ENCODE measurements around the gene HUNK. TPM values are rescaled to one million over a fixed set of nuclear protein-coding genes. Genes with fewer than 3 reads are reported as not detected.

The HUNK gene
- total and polyA plus RNA-seq, 2 of the 8 experiments (the other 6 are each of a cell fraction or from before 2014, with no cell fraction given), result 1.9 to 10.2 TPM

GRCh38 chr21:31882711-31883110, 9.9 kb downstream of the HUNK start:
- no peak overlapping the region for H2BK20ac ChIP-seq (ENCODE audit: low read length)
- peaks cover 0 to 29% of the 10 kb centered on the region in 2 experiments; a peak in 2 of 4 replicates for H3K79me2 ChIP-seq (ENCODE audit: control insufficient read depth in 1 of 2, insufficient read depth in 2 of 2, low read length in 2 of 2)
- TF ChIP-seq ZNF274 (IDR thresholded peaks at IDR 0.05; ENCODE audit: borderline replicate concordance, extremely low read depth, low read length) (no peak), POLR2AphosphoS5 (IDR thresholded peaks at IDR 0.05; ENCODE audit: low read depth, low read length) (no peak), TEAD4 (IDR thresholded peaks at IDR 0.05; ENCODE audit: low read depth, low read length) (no peak), SP2 (IDR thresholded peaks at IDR 0.05; ENCODE audit: low read length) (no peak), CTCF (IDR thresholded peaks at IDR 0.05; ENCODE audit: control extremely low read depth in 1 of 3, insufficient read depth in 1 of 3, low read depth in 1 of 3, low read length in 3 of 3) (no peak), POU5F1 (IDR thresholded peaks at IDR 0.05; ENCODE audit: low read depth, low read length) (no peak), GTF2F1 (IDR thresholded peaks at IDR 0.05; ENCODE audit: borderline replicate concordance, low read depth, low read length) (no peak), CEBPB (IDR thresholded peaks at IDR 0.05; ENCODE audit: low read depth, low read length) (no peak), TAF7 (optimal IDR thresholded peaks at IDR 0.05; ENCODE audit: borderline replicate concordance, low read depth, low read length) (no peak), PHF8 (conservative IDR thresholded peaks at IDR 0.05; ENCODE audit: low read depth, low read length) (no peak), TAF1 (IDR thresholded peaks at IDR 0.05; ENCODE audit: low read depth, low read length) (no peak), KDM1A (IDR thresholded peaks at IDR 0.05; ENCODE audit: borderline replicate concordance, low read length) (no peak), TBP (IDR thresholded peaks at IDR 0.05; ENCODE audit: low read depth, low read length) (no peak), RFX5 (IDR thresholded peaks at IDR 0.05; ENCODE audit: borderline replicate concordance, low read depth, low read length) (no peak)

More at GRCh38 chr21:31882711-31883110, 9.9 kb downstream of the HUNK start:
- no peak overlapping the region for H4K5ac ChIP-seq (ENCODE audit: insufficient read length, low read depth, low read length)
- no peak overlapping the region for H2BK15ac ChIP-seq (ENCODE audit: low read length)
- no peak overlapping the region for H3K27ac ChIP-seq (ENCODE audit: low read depth, low read length)
- H3K23ac ChIP-seq (ENCODE audit: insufficient read length), result no peak overlapping the region
- H3K18ac ChIP-seq (ENCODE audit: extremely low read depth, low read length), result no peak overlapping the region
- H3K23me2 ChIP-seq (ENCODE audit: low read depth, low read length), result no peaks in the 10 kb centered on the region
- no peaks in the 10 kb centered on the region for H3K27me3 ChIP-seq (replicated peaks in 1 of 4; ENCODE audit: control insufficient read depth in 3 of 4, extremely low read depth in 1 of 4, insufficient read depth in 3 of 4, low read length in 3 of 4)
- no peak for FAIRE-seq
- H3K79me1 ChIP-seq (ENCODE audit: low read depth, low read length), result peaks cover 6% of the 10 kb centered on the region; the same call in 1 of the 2 replicates
- peaks cover 0 to 2% of the 10 kb centered on the region in 2 experiments for H4K20me1 ChIP-seq (replicated peaks in 1 of 2; ENCODE audit: control insufficient read depth in 1 of 2, insufficient read depth in 2 of 2, low read length in 2 of 2)
- no peak overlapping the region for H3K56ac ChIP-seq (replicated peaks; ENCODE audit: insufficient read length, low read depth, low read length)
- no peak overlapping the region for H3K4me3 ChIP-seq (ENCODE audit: extremely low read depth in 1 of 4, insufficient read depth in 2 of 4, low read depth in 3 of 4, low read length in 4 of 4)
- H3K4me1 ChIP-seq (replicated peaks in 1 of 4; ENCODE audit: control insufficient read depth in 3 of 4, insufficient read depth in 4 of 4, low read length in 3 of 4), result peaks cover 0 to 11% (median 2%) of the 10 kb centered on the region in 4 experiments; a peak in 3 of 7 replicates
- no peaks in the 10 kb centered on the region for H3K36me3 ChIP-seq (ENCODE audit: control insufficient read depth in 2 of 4, insufficient read depth in 4 of 4, low read length in 3 of 4)
- no peaks in the 10 kb centered on the region for H3K9me3 ChIP-seq (ENCODE audit: insufficient read depth in 2 of 2, low read depth in 1 of 2, low read length in 1 of 2)
- H2BK12ac ChIP-seq (ENCODE audit: low read depth, low read length), result no peak overlapping the region
- DNase-seq (ENCODE audit: low read depth in 1 of 2, low spot score in 2 of 2), result no peak
- no peak overlapping the region for H4K8ac ChIP-seq (ENCODE audit: extremely low read depth, insufficient read depth, low read length)
- no peak overlapping the region for H4K91ac ChIP-seq (replicated peaks; ENCODE audit: insufficient read length, low read length)
- H2BK120ac ChIP-seq (replicated peaks; ENCODE audit: low read depth, low read length), result no peak overlapping the region
- H3K4ac ChIP-seq (replicated peaks; ENCODE audit: insufficient read length, low read depth, low read length), result no peak overlapping the region
- H2AK5ac ChIP-seq (ENCODE audit: low read depth, low read length), result no peak overlapping the region
- H2BK5ac ChIP-seq (ENCODE audit: low read depth, low read length), result no peak overlapping the region
- H3K14ac ChIP-seq (ENCODE audit: insufficient read length), result no peak overlapping the region
- no peak overlapping the region for H3K9ac ChIP-seq (replicated peaks in 1 of 4; ENCODE audit: extremely low read depth in 1 of 4, low read depth in 3 of 4, low read length in 3 of 4)
- ChIA-PET CTCF (ENCODE audit: partially characterized antibody) (no interaction called here), POLR2A (ENCODE audit: partially characterized antibody) (no interaction called here)
- H3K4me2 ChIP-seq (ENCODE audit: insufficient read depth in 1 of 2, low read depth in 2 of 2, low read length in 2 of 2), result no peak overlapping the region
- H2AFZ ChIP-seq (ENCODE audit: low read length), result no peak overlapping the region
